Dendritic cell treated with granulocyte-macrophage colony-stimulating factor and Interleukin-4, amounts not matched to agents 40 ng/mL and 50 ng/mL, for 4 days (primary cell): ENCODE data around the gene PPP5C.

Source experiments
- H3K27ac Mint-ChIP-seq: one replicate; pipeline ENCODE4 v1.8.0; 2022; ENCODE audit warnings: mild to moderate bottlenecking, mixed read lengths
- H3K27me3 Mint-ChIP-seq: one replicate; pipeline ENCODE4 v1.8.0; 2022; ENCODE audit warnings: mild to moderate bottlenecking, mixed read lengths
- H3K36me3 Mint-ChIP-seq: one replicate; pipeline ENCODE4 v1.8.0; 2022; ENCODE audit warnings: low read depth, mixed read lengths
- H3K4me1 Mint-ChIP-seq: one replicate; pipeline ENCODE4 v1.8.0; 2022; ENCODE audit warnings: low read depth, mixed read lengths
- H3K4me3 Mint-ChIP-seq: one replicate; pipeline ENCODE4 v1.8.0; 2022; ENCODE audit warnings: mild to moderate bottlenecking, moderate library complexity, mixed read lengths
- H3K9me3 Mint-ChIP-seq: one replicate; pipeline ENCODE4 v1.8.0; 2022; ENCODE audit warnings: mixed read lengths
- intact Hi-C: fragments of 100-400 bp; cut with micrococcal nuclease; formaldehyde crosslinking; loops from one replicate; pipeline ENCODE4 v1.15.0; 2022

The PPP5C gene

GRCh38 chr19:46380690-46381089 is 33.8 kb downstream of the PPP5C start:
- H3K27ac Mint-ChIP-seq = no peak overlapping the region
- H3K4me3 Mint-ChIP-seq = no peak overlapping the region
- H3K36me3 Mint-ChIP-seq = peaks cover 98% of the 10 kb centered on the region
- no peaks in the 10 kb centered on the region for H3K4me1 Mint-ChIP-seq
- intact Hi-C loops = no loop called here
- no peaks in the 10 kb centered on the region for H3K27me3 Mint-ChIP-seq
- no peaks in the 10 kb centered on the region for H3K9me3 Mint-ChIP-seq

- H3K36me3 Mint-ChIP-seq = peaks cover 98% of the 10 kb centered on the region
- no peaks in the 10 kb centered on the region for H3K4me1 Mint-ChIP-seq
- H3K9me3 Mint-ChIP-seq = no peaks in the 10 kb centered on the region
These were observed 34.5 kb downstream of the PPP5C start for GRCh38 chr19:46381346-46381745.

GRCh38 chr19:46381756-46382345 is 35.0 kb downstream of the PPP5C start:
- no peak overlapping the region for H3K4me3 Mint-ChIP-seq
- peaks cover 98% of the 10 kb centered on the region for H3K36me3 Mint-ChIP-seq
- H3K27me3 Mint-ChIP-seq = no peaks in the 10 kb centered on the region
- intact Hi-C loops = no loop called here
- no peaks in the 10 kb centered on the region for H3K9me3 Mint-ChIP-seq
- H3K27ac Mint-ChIP-seq = no peak overlapping the region
- H3K4me1 Mint-ChIP-seq = no peaks in the 10 kb centered on the region

More at GRCh38 chr19:46381346-46381745, 34.5 kb downstream of the PPP5C start:
- intact Hi-C loops = no loop called here
- Mint-ChIP-seq H3K4me3 (no peak overlapping the region), H3K27me3 (no peaks in the 10 kb centered on the region), H3K27ac (no peak overlapping the region)

- Mint-ChIP-seq H3K9me3 (no peaks in the 10 kb centered on the region), H3K27ac (no peak overlapping the region), H3K36me3 (peaks cover 98% of the 10 kb centered on the region), H3K4me3 (no peak overlapping the region), H3K4me1 (no peaks in the 10 kb centered on the region), H3K27me3 (no peaks in the 10 kb centered on the region)
- intact Hi-C loops = no loop called here
These were observed 36.4 kb downstream of the PPP5C start for GRCh38 chr19:46383171-46383815.

- H3K36me3 Mint-ChIP-seq = peaks cover 98% of the 10 kb centered on the region
- no peak overlapping the region for H3K27ac Mint-ChIP-seq
- H3K9me3 Mint-ChIP-seq = no peaks in the 10 kb centered on the region
- H3K4me1 Mint-ChIP-seq = no peaks in the 10 kb centered on the region
- H3K4me3 Mint-ChIP-seq = no peak overlapping the region
- intact Hi-C loops = no loop called here
- no peaks in the 10 kb centered on the region for H3K27me3 Mint-ChIP-seq
These were observed 37.0 kb downstream of the PPP5C start for GRCh38 chr19:46383846-46384245.

- H3K9me3 Mint-ChIP-seq = peaks cover 4% of the 10 kb centered on the region
- intact Hi-C loops = no loop called here
- peaks cover 2% of the 10 kb centered on the region for H3K4me1 Mint-ChIP-seq
- no peaks in the 10 kb centered on the region for H3K27me3 Mint-ChIP-seq
- no peak overlapping the region for H3K27ac Mint-ChIP-seq
- peaks cover 98% of the 10 kb centered on the region for H3K36me3 Mint-ChIP-seq
- no peak overlapping the region for H3K4me3 Mint-ChIP-seq
These were observed 37.5 kb downstream of the PPP5C start for GRCh38 chr19:46384396-46384795.

- H3K36me3 Mint-ChIP-seq = peaks cover 100% of the 10 kb centered on the region
- intact Hi-C loops = no loop called here
These were observed 38.7 kb downstream of the PPP5C start for GRCh38 chr19:46385636-46386035.

GRCh38 chr19:46386151-46386550 is 39.3 kb downstream of the PPP5C start:
- no peak overlapping the region for H3K4me3 Mint-ChIP-seq
- peaks cover 9% of the 10 kb centered on the region for H3K4me1 Mint-ChIP-seq
- H3K36me3 Mint-ChIP-seq = peaks cover 100% of the 10 kb centered on the region
- H3K9me3 Mint-ChIP-seq = peaks cover 7% of the 10 kb centered on the region
- H3K27me3 Mint-ChIP-seq = no peaks in the 10 kb centered on the region
- no peak overlapping the region for H3K27ac Mint-ChIP-seq
- intact Hi-C loops = no loop called here

More at GRCh38 chr19:46385636-46386035, 38.7 kb downstream of the PPP5C start:
- H3K4me3 Mint-ChIP-seq = no peak overlapping the region
- H3K27me3 Mint-ChIP-seq = no peaks in the 10 kb centered on the region
- peaks cover 9% of the 10 kb centered on the region for H3K4me1 Mint-ChIP-seq
- H3K9me3 Mint-ChIP-seq = peaks cover 7% of the 10 kb centered on the region
- no peak overlapping the region for H3K27ac Mint-ChIP-seq

GRCh38 chr19:46386996-46387712 is 40.3 kb downstream of the PPP5C start:
- Mint-ChIP-seq H3K4me3 (no peak overlapping the region), H3K36me3 (peaks cover 97% of the 10 kb centered on the region), H3K27me3 (no peaks in the 10 kb centered on the region), H3K27ac (no peak overlapping the region), H3K9me3 (peaks cover 7% of the 10 kb centered on the region), H3K4me1 (peaks cover 9% of the 10 kb centered on the region)
- intact Hi-C loops = no loop called here

- Mint-ChIP-seq H3K4me1 (peaks cover 14% of the 10 kb centered on the region), H3K27me3 (no peaks in the 10 kb centered on the region), H3K36me3 (peaks cover 93% of the 10 kb centered on the region), H3K27ac (no peak overlapping the region), H3K9me3 (peaks cover 7% of the 10 kb centered on the region), H3K4me3 (no peak overlapping the region)
- intact Hi-C loops = no loop called here
These were observed 40.8 kb downstream of the PPP5C start for GRCh38 chr19:46387713-46388130.

- Mint-ChIP-seq H3K9me3 (peaks cover 7% of the 10 kb centered on the region), H3K36me3 (peaks cover 93% of the 10 kb centered on the region), H3K27ac (no peak overlapping the region), H3K27me3 (no peaks in the 10 kb centered on the region), H3K4me1 (peaks cover 22% of the 10 kb centered on the region), H3K4me3 (no peak overlapping the region)
- intact Hi-C loops = no loop called here
These were observed 41.6 kb downstream of the PPP5C start for GRCh38 chr19:46388311-46389095.

- intact Hi-C loops = no loop called here
- no peaks in the 10 kb centered on the region for H3K27me3 Mint-ChIP-seq
- H3K4me3 Mint-ChIP-seq = no peak overlapping the region
- H3K9me3 Mint-ChIP-seq = peaks cover 7% of the 10 kb centered on the region
- no peak overlapping the region for H3K27ac Mint-ChIP-seq
- H3K36me3 Mint-ChIP-seq = peaks cover 82% of the 10 kb centered on the region
- peaks cover 33% of the 10 kb centered on the region for H3K4me1 Mint-ChIP-seq
These were observed 43.4 kb downstream of the PPP5C start for GRCh38 chr19:46390121-46390858.

- H3K27ac Mint-ChIP-seq = no peak overlapping the region
- peaks cover 76% of the 10 kb centered on the region for H3K36me3 Mint-ChIP-seq
- intact Hi-C loops = no loop called here
These were observed 44.0 kb downstream of the PPP5C start for GRCh38 chr19:46390866-46391265.

More at GRCh38 chr19:46390866-46391265, 44.0 kb downstream of the PPP5C start:
- H3K4me3 Mint-ChIP-seq = no peak overlapping the region
- peaks cover 33% of the 10 kb centered on the region for H3K4me1 Mint-ChIP-seq
- peaks cover 7% of the 10 kb centered on the region for H3K9me3 Mint-ChIP-seq
- peaks cover under 1% of the 10 kb centered on the region for H3K27me3 Mint-ChIP-seq
